Bronchus fibroblast of lung (primary cell): Measurements from ENCODE around the gene SCAP. TPM values are rescaled to one million over a fixed set of nuclear protein-coding genes. Genes with fewer than 3 reads are reported as not detected.

ENCODE experiments used
- total RNA-seq: library from RNA; depleted of rRNA; stranded (reverse); fragments of >200 nt; gene quantifications from 2 replicates; pipeline ENCODE4 v1.2.3, GENCODE V29; 2015

SCAP gene
- 42.7 and 43.9 TPM in 2 replicates for total RNA-seq

DNA sequence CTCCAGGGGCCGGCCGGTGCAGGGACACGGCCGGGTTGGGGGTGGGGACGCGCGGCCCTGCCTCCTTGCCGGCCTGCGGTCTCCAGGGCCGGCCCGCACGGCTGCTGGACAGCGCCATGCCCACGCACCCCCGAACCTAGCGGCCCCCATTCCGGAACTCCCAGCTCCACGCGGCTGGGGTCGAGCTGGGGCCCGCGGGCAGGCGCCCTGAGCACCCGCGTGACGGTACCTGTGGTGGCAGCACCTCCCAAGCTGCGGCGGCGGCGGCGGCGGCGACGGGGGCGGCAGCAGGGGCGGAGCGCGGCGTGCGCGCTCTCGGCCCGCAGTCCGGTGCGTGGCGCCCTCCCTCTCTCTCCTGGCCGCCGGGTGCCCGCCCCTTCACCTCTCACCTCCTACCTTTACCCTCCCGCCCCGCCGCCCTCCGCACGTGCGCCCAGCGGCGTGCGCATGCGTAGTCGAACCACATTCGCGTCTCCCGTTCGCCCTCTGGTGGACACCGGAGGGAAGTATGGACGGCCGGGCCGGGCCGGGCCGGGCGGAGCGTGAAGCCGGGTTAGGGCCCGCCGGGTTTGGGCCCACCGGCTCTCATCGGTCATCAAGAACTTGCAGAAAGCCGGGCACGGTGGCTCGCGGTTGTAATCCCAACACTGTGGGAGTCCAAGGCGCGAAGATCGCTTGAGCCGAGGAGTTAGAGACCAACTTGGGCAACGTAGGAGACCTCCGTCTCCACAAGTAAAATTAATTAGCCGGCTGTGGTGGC lies at the start of gene SCAP:
Gene SCAP, minus strand, starts transcription at position 372 of the 760 bp plus-strand sequence. CDS start 32,948 bp downstream, outside the sequence.

GRCh38 chr3:47513125-47513929 lies 37.6 kb upstream of the SCAP start, which contains the start of gene ELP6:
Gene ELP6, minus strand, starts transcription at chr3:47513712. Its CDS starts 122 bp downstream, at chr3:47513590.

GRCh38 chr3:47380601-47381316 lies 95.0 kb downstream of the SCAP start, which contains the start of gene PTPN23:
Gene PTPN23, plus strand, starts transcription at chr3:47381021. Its CDS starts 76 bp downstream, at chr3:47381097.

Other genes starting within 250 kb of the SCAP start
- gene KIF9, start 193.1 kb downstream of the SCAP start, total RNA-seq: 4.2 and 7.3 TPM in 2 replicates
- 14.0 and 14.8 TPM in 2 replicates for gene KLHL18, start 193.0 kb downstream of the SCAP start, total RNA-seq
- gene PTPN23, start 94.9 kb downstream of the SCAP start, total RNA-seq: 14.6 and 15.0 TPM in 2 replicates
- 40.0 and 48.6 TPM in 2 replicates for gene ELP6, start 37.8 kb upstream of the SCAP start, total RNA-seq
- 0.15 and 0.17 TPM in 2 replicates for gene CSPG5, start 102.9 kb upstream of the SCAP start, total RNA-seq